Measurements from ENCODE around the gene INF2. TPM values are rescaled to one million over a fixed set of nuclear protein-coding genes. Genes with fewer than 3 reads are reported as not detected.

INF2 gene
- total RNA-seq, 1 experiment from 2014 or later, result 70.8 TPM

DNA sequence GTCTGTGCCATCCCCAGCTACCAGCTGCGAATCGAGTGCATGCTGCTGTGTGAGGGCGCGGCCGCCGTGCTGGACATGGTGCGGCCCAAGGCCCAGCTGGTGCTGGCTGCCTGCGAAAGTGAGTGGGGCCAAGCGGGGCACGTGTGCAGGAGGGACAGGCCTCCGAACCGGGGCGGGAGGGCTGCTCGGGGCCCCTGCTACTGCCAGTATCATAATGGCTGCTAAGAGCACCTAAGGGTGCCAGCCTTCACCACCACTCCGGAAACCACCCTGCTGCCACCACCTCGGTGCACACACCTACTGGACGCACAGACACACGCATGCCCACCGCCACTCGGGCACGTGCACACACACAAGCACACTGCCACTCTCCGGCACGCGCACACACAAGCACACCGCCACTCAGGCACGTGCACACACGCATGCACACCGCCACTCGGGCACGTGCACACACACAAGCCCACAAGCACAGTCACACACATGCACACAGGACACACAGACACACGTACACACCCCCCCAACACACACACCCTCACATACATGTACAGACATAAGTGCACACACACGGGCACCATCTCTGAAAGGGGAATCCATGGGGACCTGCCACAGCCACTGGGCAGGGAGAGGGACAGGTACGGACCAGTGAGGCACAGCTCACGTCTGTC lies 20.8 kb downstream of the INF2 start:
- no TSS peak for BruUV-seq (replicated peaks)
- CTCF ChIA-PET, result no interaction called here

DNA sequence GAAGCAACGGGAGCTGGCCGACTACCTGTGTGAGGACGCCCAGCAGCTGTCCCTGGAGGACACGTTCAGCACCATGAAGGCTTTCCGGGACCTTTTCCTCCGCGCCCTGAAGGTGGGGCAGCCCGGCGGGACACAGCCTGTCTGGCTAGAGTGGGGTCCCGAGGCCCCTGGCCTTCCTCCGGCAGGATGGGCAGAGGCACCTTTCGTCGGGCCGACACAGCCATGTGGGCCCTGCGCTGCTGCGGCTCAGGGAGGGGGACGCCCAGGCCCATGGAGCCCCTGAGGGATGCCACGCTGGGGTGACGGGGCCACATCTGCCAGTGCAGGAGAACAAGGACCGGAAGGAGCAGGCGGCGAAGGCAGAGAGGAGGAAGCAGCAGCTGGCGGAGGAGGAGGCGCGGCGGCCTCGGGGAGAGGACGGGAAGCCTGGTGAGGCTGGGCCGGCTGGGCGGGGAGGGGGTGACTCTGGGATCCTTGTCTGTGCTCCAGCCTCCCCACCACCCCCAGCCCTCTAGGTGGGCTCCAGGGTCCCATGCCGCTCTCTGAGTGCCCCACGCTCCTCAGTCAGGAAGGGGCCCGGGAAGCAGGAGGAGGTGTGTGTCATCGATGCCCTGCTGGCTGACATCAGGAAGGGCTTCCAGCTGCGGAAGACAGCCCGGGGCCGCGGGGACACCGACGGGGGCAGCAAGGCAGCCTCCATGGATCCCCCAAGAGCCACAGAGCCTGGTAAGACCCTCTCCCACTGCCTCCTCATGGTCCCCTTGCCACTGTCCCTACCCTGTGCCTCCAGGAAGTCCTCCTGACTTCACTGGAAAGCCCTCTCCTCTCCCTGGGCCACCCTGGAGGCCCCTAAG lies 23.7 kb downstream of the INF2 start:
- POLR2A ChIA-PET, result no interaction called here

More for the DNA sequence above, 20.8 kb downstream of the INF2 start:
- Mint-ChIP-seq H3K27me3 (ENCODE audit: insufficient read depth, unreplicated experiment) (no peaks in the 10 kb centered on the region), H3K27ac (ENCODE audit: unreplicated experiment) (no peak overlapping the region), H3K9me3 (ENCODE audit: unreplicated experiment) (no peaks in the 10 kb centered on the region), H3K4me3 (ENCODE audit: unreplicated experiment) (no peak overlapping the region), H3K36me3 (ENCODE audit: insufficient read depth, unreplicated experiment) (peaks cover 31% of the 10 kb centered on the region), H3K4me1 (ENCODE audit: low read depth, unreplicated experiment) (no peaks in the 10 kb centered on the region)
- TF ChIP-seq, protein P1, sequence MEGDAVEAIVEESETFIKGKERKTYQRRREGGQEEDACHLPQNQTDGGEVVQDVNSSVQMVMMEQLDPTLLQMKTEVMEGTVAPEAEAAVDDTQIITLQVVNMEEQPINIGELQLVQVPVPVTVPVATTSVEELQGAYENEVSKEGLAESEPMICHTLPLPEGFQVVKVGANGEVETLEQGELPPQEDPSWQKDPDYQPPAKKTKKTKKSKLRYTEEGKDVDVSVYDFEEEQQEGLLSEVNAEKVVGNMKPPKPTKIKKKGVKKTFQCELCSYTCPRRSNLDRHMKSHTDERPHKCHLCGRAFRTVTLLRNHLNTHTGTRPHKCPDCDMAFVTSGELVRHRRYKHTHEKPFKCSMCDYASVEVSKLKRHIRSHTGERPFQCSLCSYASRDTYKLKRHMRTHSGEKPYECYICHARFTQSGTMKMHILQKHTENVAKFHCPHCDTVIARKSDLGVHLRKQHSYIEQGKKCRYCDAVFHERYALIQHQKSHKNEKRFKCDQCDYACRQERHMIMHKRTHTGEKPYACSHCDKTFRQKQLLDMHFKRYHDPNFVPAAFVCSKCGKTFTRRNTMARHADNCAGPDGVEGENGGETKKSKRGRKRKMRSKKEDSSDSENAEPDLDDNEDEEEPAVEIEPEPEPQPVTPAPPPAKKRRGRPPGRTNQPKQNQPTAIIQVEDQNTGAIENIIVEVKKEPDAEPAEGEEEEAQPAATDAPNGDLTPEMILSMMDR (IDR thresholded peaks at IDR 0.05; ENCODE audit: insufficient read depth in 1 of 2, low read depth in 1 of 2, low read length in 1 of 2, severe bottlenecking in 1 of 2, unreplicated experiment in 1 of 2), result no peak
- H3K36me3 ChIP-seq (ENCODE audit: control insufficient read depth, insufficient read depth, low read length), result no peaks in the 10 kb centered on the region
- no peaks in the 10 kb centered on the region for H3K4me1 ChIP-seq
- intact Hi-C loops (cut with micrococcal nuclease; ENCODE audit: unreplicated experiment), result no loop called here
- POLR2A ChIA-PET, result no interaction called here
- H3K27me3 ChIP-seq (replicated peaks; ENCODE audit: control insufficient read depth, insufficient read depth, low read length), result no peaks in the 10 kb centered on the region
- H3K9me3 ChIP-seq, result no peaks in the 10 kb centered on the region
- no peak overlapping the region for H3K4me3 ChIP-seq (ENCODE audit: low read depth, low read length)
- no peak for DNase-seq

DNA sequence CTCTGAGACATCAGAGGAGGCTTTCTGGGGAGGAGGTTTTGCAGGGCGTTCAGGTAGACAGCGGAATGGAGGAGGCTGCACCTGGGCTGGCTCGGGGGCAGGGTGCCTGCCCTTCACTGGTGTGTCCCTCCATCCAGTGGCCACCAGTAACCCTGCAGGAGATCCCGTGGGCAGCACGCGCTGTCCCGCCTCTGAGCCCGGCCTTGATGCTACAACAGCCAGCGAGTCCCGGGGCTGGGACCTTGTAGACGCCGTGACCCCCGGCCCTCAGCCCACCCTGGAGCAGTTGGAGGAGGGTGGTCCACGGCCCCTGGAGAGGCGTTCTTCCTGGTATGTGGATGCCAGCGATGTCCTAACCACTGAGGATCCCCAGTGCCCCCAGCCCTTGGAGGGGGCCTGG lies 24.6 kb downstream of the INF2 start:
- no peak for DNase-seq
- Mint-ChIP-seq H3K27ac (ENCODE audit: unreplicated experiment) (no peak overlapping the region), H3K36me3 (ENCODE audit: insufficient read depth, unreplicated experiment) (peaks cover 9% of the 10 kb centered on the region), H3K9me3 (ENCODE audit: unreplicated experiment) (no peaks in the 10 kb centered on the region), H3K4me3 (ENCODE audit: unreplicated experiment) (no peak overlapping the region), H3K4me1 (ENCODE audit: low read depth, unreplicated experiment) (no peaks in the 10 kb centered on the region), H3K27me3 (ENCODE audit: insufficient read depth, unreplicated experiment) (no peaks in the 10 kb centered on the region)
- H3K36me3 ChIP-seq (ENCODE audit: control insufficient read depth, insufficient read depth, low read length), result no peaks in the 10 kb centered on the region
- no peaks in the 10 kb centered on the region for H3K9me3 ChIP-seq
- H3K4me3 ChIP-seq (ENCODE audit: low read depth, low read length), result no peak overlapping the region
- no TSS peak for BruUV-seq (replicated peaks)
- TF ChIP-seq, protein P1 (IDR thresholded peaks at IDR 0.05; ENCODE audit: insufficient read depth in 1 of 2, low read depth in 1 of 2, low read length in 1 of 2, severe bottlenecking in 1 of 2, unreplicated experiment in 1 of 2), result no peak
- H3K4me1 ChIP-seq, result no peaks in the 10 kb centered on the region
- CTCF ChIA-PET, result no interaction called here
- POLR2A ChIA-PET, result no interaction called here
- intact Hi-C loops (cut with micrococcal nuclease; ENCODE audit: unreplicated experiment), result no loop called here
- no peaks in the 10 kb centered on the region for H3K27me3 ChIP-seq (replicated peaks; ENCODE audit: control insufficient read depth, insufficient read depth, low read length)

More for the DNA sequence above, 23.7 kb downstream of the INF2 start:
- H3K27me3 Mint-ChIP-seq (ENCODE audit: insufficient read depth, unreplicated experiment), result no peaks in the 10 kb centered on the region
- peaks cover 18% of the 10 kb centered on the region for H3K36me3 Mint-ChIP-seq (ENCODE audit: insufficient read depth, unreplicated experiment)
- no peak for DNase-seq
- H3K27ac Mint-ChIP-seq (ENCODE audit: unreplicated experiment), result no peak overlapping the region
- CTCF ChIA-PET, result no interaction called here
- intact Hi-C loops (cut with micrococcal nuclease; ENCODE audit: unreplicated experiment), result no loop called here
- Histone ChIP-seq H3K36me3 (ENCODE audit: control insufficient read depth, insufficient read depth, low read length) (no peaks in the 10 kb centered on the region), H3K4me1 (no peaks in the 10 kb centered on the region), H3K9me3 (no peaks in the 10 kb centered on the region), H3K27me3 (replicated peaks; ENCODE audit: control insufficient read depth, insufficient read depth, low read length) (no peaks in the 10 kb centered on the region), H3K4me3 (ENCODE audit: low read depth, low read length) (no peak overlapping the region)
- H3K4me1 Mint-ChIP-seq (ENCODE audit: low read depth, unreplicated experiment), result no peaks in the 10 kb centered on the region
- H3K9me3 Mint-ChIP-seq (ENCODE audit: unreplicated experiment), result no peaks in the 10 kb centered on the region
- TF ChIP-seq, protein P1 (IDR thresholded peaks at IDR 0.05; ENCODE audit: insufficient read depth in 1 of 2, low read depth in 1 of 2, low read length in 1 of 2, severe bottlenecking in 1 of 2, unreplicated experiment in 1 of 2), result no peak
- no peak overlapping the region for H3K4me3 Mint-ChIP-seq (ENCODE audit: unreplicated experiment)
- no TSS peak for BruUV-seq (replicated peaks)
